T1000 (cell line): Measurements from ENCODE around the gene PGAM2.

Source experiments
- DNase-seq: peaks from one replicate; lab custom pipeline; 2025; ENCODE audit warnings: mixed read lengths; lab: John Stamatoyannopoulos, UW

The PGAM2 gene

GRCh38 chr7:44103566-44103922, 38.2 kb upstream of the PGAM2 start:
- no peak for DNase-seq

GRCh38 chr7:44102846-44103565, 37.6 kb upstream of the PGAM2 start:
- no peak for DNase-seq

DNA sequence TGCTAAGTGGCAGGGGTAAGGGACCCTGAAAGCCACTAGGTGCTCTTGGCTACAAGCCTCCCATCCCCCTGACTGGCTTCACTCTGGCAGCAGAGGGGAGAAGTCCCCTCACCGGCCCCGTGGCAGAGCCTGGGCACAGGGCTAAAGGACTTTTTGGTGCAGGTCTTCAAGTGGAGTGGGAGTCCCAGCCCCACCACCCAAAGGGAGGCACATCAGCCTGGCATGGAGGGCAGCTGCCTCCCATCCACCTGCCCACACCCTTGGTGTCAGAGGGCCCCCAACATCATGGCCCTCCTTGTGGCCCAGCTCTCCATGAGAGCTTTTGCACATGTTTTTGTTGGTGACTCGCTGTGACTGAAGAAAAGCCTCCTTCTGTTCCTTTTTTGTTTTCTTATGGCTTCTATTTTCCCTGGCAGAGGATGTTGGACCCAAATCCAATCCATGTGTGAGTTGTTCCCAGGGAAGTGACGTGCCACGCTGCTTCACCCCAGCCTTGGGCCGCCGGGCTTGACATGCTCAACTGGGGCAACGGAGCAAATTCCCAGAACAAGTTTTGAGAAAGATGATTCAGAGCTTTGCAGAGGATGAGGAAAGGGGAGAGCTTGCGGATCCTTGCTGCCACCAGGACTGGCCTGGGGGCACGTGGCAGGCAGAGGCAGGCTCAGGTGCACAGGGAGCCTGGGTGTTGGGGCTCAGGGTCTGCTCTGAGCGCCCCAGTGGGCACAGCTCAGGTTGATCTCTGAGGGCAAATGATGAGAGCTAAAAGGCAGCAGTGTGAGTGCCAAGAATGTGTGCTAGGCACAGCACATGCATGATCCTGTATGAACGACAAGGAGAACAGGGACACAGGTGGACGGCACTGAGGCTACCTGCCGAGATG, 36.8 kb upstream of the PGAM2 start:
- DNase-seq: peak; percentile 41

- DNase-seq: no peak
Observed at GRCh38 chr7:44101303-44101965, 36.1 kb upstream of the PGAM2 start.

- peak; percentile 35 for DNase-seq
Observed at GRCh38 chr7:44100458-44101302, 35.3 kb upstream of the PGAM2 start.

- no peak for DNase-seq
Observed at GRCh38 chr7:44099669-44100068, 34.3 kb upstream of the PGAM2 start.

GRCh38 chr7:44098092-44099068, 33.0 kb upstream of the PGAM2 start:
- DNase-seq: no peak

DNA sequence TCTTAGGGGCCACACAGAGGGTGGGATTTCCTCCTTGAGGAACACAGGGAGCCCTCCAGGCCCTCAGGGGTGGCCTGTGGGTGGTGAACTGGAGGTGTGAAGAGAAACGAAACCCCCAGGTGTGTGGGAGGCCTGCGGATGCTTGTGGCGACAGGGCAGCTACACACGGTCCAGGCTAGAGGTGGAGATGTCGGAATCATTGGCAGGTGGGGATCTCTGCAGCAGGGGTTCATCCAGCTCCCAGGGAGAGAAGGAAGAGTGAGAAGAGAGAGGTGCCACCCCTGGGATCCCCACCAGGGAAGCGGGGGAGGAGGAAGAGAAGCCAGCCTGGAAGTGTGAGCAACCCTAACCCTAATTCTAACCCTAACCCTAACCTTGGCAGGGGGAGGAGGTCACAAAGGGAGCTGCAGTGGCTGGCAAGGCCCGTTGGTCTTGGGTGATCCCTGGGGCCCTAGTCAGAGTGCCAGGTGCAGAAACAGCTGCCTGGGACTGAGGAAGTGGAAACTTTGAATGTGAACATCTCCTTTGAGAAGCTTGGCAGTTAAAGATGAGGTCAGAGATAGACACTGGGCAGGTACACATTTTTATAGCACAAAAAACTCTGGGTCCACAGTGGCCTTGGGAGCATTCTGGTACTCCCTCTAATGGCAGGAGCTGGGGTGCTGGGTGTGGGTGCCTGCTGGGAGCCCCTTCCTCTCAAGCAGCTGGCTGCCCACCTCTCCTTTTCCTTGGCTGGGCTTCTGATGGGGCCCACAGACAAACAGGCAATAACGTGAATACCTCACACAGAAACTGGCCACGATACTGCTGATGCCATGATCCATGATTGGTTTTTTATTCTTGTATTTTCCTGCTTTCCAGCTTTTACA, 31.9 kb upstream of the PGAM2 start:
- no peak for DNase-seq

GRCh38 chr7:44096326-44096881, 31.0 kb upstream of the PGAM2 start:
- no peak for DNase-seq

DNA sequence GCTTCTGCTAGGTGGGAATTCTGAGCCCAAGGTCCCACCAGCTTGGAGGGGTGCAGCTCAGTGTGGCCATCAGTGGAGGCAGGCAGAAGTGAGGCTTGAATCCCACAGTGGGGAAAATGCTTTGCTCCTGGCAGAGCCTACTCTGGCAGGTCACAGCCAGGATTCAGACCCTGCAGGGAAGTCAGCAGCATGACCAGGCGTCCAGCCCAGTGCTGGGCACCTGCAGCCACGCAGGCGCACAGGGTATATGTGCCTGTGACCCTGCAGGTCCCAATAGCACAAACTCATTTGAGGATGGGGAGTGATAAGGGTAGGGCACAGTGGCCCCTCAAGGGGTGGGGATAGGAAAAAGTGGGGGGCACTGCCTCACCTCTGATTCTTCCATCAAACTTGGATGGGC, 30.4 kb upstream of the PGAM2 start:
- no peak for DNase-seq

- no peak for DNase-seq
Observed at GRCh38 chr7:44094883-44095592, 29.7 kb upstream of the PGAM2 start.

GRCh38 chr7:44094365-44094764, 29.0 kb upstream of the PGAM2 start:
- DNase-seq: no peak

- no peak for DNase-seq
Observed at GRCh38 chr7:44093102-44093641, 27.8 kb upstream of the PGAM2 start.

DNA sequence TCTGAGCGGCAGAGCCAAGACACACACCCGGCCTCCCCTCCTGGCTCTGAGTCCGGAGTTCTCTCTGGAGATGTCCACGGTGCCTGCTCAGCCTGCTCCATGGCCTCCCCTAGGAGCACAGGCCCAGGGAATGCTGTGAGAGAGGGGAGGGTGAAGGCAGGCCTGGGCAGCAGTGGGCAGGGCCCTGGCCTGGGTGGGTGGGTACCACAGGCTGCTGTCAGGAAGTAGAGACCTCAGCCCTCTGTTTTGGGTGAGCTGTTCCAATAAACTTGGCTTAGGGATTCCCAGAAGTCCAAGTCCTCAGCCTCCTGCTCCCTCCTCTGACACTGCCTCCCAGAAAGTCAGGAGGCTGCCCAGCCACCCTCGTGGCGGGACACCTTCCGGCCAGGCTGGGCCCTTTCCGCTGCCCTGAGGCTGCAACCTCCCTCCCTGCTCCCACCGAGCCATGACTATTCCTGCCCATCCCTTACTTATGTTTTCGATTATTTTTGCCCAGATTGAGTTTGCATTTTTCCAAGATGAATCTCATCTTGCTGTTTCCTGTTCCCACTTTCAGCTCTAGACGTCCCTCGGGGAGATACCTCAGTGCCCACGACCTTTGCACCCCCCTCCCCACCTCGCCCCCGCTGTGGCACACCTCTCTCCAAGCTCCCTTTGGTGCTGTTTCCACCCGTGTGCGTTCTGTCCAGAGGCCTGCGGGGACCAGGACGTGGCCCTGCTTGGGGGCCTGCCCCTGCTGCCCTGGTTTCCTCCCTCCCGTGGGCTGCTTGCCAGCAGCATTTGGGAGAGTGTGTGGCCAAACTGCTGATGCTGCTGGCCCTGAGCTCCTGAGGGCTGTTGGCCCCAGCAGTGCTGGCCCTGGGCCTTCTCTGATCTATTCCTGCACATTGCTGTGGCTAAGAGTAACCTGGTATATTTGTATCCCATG, 22.8 kb upstream of the PGAM2 start:
- peak; percentile 70 for DNase-seq

GRCh38 chr7:44086627-44087026, 21.3 kb upstream of the PGAM2 start:
- DNase-seq: no peak

DNA sequence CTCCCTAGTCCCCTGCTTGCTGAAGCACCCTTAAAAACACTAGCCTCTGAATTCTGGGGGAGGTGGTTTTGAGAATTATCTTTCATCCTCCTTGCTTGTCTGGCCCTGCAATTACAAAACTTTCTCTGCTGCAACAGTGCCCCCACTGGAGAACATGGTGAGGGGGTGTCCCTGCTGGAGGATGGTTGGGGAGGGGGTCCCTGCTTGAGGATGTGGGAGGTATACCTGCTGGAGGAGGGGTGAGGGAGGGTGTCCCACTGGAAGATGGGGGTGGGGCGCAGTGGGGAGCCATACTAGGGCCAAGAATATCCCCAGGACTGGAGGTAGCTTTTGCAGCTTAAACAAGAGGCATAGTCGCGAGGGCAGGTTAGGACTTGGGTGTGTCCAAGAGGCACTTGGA, 20.2 kb upstream of the PGAM2 start:
- no peak for DNase-seq

GRCh38 chr7:44084701-44085100, 19.3 kb upstream of the PGAM2 start:
- DNase-seq: no peak
